ENCODE results near the gene DOK6.

Gene DOK6

DNA sequence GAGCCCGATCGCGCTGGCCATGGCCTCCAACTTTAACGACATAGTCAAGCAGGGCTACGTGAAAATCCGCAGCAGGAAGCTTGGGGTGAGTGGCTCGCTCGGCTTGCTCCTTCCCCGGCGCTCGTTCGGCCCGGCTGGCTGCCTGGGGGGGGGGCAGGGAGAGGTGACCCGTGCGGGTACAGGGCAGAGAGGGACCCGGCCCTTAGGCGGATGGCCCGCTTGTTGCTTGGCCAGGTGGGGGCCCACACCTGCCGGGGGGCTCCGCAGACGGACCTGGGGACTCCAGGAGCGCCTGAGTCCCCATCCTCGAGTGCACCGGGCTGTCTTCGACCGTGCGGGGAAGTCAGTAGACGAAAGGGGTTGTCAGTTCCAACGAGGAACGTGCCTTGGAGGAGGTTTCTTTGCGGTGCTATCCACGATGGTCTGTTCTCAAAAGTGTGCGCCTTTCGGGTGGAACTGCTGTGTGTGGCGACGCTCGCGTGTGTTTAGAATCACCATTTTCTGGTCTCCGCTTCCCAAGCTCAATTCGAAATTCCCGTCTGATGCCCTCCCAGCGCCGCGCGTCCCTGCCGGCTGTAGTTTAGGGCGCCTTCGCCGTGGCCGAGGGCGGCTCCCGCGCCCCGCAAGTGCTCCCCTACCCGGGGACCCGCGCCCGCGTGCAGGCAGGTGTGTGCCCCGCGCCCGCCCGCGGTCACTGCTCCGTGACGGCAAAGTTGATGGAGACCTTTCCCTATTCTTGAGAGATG is 711 bp downstream of the DOK6 start:
- Mint-ChIP-seq H3K4me1 (no peaks in the 10 kb centered on the region), H3K27ac (no peak overlapping the region), H3K9me3 (peaks cover 3% of the 10 kb centered on the region), H3K27me3 (peaks cover 46% of the 10 kb centered on the region), H3K4me3 (no peak overlapping the region), H3K36me3 (no peaks in the 10 kb centered on the region)
- ATAC-seq, result no peak

- H3K4me3 Mint-ChIP-seq, result no peak overlapping the region
- ATAC-seq, result no peak
- peaks cover 46% of the 10 kb centered on the region for H3K27me3 Mint-ChIP-seq
- no peak overlapping the region for H3K27ac Mint-ChIP-seq
- H3K36me3 Mint-ChIP-seq, result no peaks in the 10 kb centered on the region
- H3K9me3 Mint-ChIP-seq, result peaks cover 3% of the 10 kb centered on the region
- no peaks in the 10 kb centered on the region for H3K4me1 Mint-ChIP-seq
Observed at GRCh38 chr18:69401972-69402532, 1.4 kb downstream of the DOK6 start.

DNA sequence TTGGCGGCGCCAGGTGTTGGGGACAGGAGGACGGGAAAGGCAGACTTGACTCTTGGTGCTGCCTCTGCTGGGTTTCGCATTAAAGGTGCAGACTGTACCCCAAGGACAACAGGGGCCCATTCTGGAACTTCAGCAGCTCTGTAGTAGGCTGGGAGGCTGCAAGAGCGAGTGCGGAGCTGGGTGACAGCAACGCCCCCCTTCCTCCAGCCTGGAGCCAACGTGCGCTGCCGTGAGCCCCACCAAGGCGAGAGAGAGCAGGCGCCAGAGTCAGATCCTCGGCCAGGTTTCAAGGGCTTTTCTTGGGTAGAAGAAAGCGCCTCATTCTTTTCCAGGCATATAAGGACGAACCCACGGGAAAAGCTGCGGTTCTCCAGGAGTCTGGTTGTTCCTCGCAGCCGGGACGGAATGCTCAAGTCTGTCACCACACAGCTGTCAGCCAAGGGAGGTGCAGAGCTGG is 1.9 kb downstream of the DOK6 start:
- H3K9me3 Mint-ChIP-seq, result peaks cover 3% of the 10 kb centered on the region
- no peaks in the 10 kb centered on the region for H3K4me1 Mint-ChIP-seq
- H3K36me3 Mint-ChIP-seq, result no peaks in the 10 kb centered on the region
- H3K4me3 Mint-ChIP-seq, result no peak overlapping the region
- ATAC-seq, result no peak
- no peak overlapping the region for H3K27ac Mint-ChIP-seq
- H3K27me3 Mint-ChIP-seq, result peaks cover 46% of the 10 kb centered on the region

DNA sequence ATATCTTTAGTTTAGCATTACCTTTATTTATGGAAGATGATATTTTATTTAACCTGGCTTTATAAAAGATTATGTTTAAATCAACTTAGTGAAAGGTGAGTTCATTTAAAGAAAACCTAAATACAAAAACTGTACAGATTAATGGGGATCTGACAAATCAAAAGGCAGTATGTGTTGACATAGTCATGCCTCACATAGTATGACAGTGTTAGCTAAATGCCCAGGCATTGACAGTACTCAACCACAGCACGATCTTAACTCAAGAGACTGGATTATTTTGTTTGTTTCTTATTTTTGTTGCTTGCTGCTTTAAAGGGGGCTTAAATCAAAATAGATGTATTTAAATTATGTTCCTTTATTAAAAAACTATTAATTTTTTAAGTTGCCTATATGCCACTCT is 7.8 kb downstream of the DOK6 start:
- no peaks in the 10 kb centered on the region for H3K4me1 Mint-ChIP-seq
- H3K9me3 Mint-ChIP-seq, result no peaks in the 10 kb centered on the region
- H3K27me3 Mint-ChIP-seq, result no peaks in the 10 kb centered on the region
- no peak overlapping the region for H3K27ac Mint-ChIP-seq
- no peak for ATAC-seq
- H3K4me3 Mint-ChIP-seq, result no peak overlapping the region
- no peaks in the 10 kb centered on the region for H3K36me3 Mint-ChIP-seq

DNA sequence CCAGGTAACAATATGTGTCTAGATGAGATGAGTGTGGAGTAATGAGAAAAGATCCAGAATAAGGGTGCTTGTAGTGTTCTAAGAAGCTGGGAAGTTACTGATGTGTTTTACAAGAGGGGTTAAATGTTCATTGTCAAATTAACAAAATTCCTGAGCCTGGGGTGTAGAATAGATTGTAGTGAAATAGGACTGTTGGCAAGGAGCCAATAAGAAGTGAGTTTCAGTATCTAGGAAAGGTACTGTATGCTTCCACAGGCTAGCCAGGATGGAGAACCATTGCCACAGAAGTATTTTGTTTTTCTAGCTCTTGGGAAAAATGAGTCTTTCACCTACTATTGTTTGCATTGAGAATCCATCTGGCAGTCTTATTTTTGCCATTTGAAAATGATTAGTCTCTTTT is 10.5 kb downstream of the DOK6 start:
- Mint-ChIP-seq H3K4me1 (no peaks in the 10 kb centered on the region), H3K27me3 (no peaks in the 10 kb centered on the region), H3K27ac (no peak overlapping the region), H3K9me3 (no peaks in the 10 kb centered on the region), H3K36me3 (no peaks in the 10 kb centered on the region), H3K4me3 (no peak overlapping the region)
- no peak for ATAC-seq

- H3K4me1 Mint-ChIP-seq, result no peaks in the 10 kb centered on the region
- H3K4me3 Mint-ChIP-seq, result no peak overlapping the region
- ATAC-seq, result no peak
- H3K27ac Mint-ChIP-seq, result no peak overlapping the region
- no peaks in the 10 kb centered on the region for H3K27me3 Mint-ChIP-seq
- no peaks in the 10 kb centered on the region for H3K9me3 Mint-ChIP-seq
- H3K36me3 Mint-ChIP-seq, result no peaks in the 10 kb centered on the region
Observed at GRCh38 chr18:69414184-69414583, 13.5 kb downstream of the DOK6 start.

DNA sequence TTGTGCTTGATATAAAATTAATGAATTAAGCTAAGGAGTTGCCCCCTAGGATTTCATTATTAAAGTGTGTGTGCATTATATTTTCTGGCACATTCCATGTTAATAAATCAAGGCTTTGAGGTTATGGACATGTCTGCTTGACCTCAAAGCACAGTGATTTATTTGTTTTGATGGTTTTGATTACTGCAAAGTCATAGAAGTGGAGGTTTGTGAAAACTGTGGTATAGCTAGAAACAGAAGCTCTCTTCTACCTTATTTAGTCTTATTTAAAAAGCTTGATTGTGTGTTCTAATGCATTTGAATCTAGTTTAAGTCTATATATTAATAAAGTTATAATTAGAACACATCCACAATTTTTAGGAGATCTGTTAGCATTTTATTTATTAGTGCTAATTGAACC is 32.2 kb downstream of the DOK6 start:
- Mint-ChIP-seq H3K27me3 (no peaks in the 10 kb centered on the region), H3K9me3 (no peaks in the 10 kb centered on the region)
- no peak for ATAC-seq

DNA sequence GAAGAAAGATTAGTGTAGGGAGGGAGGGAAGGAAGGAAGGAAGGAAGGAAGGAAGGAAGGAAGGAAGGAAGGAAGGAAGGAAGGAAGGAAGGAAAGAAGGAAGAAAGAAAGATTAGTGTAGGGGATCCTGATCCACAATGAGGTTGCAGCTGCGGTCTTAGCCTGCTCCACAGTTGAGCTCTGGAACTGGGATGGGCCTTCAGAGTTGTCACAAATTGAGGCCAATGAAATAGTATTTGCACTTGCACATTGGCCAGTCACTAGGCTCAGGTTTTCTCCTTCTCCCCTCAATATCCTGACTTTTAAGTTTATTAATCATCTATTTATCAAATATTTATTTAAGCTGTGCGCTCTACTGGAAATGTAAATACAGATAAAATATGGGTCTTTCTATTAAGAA is 34.3 kb downstream of the DOK6 start:
- Mint-ChIP-seq H3K27me3 (no peaks in the 10 kb centered on the region), H3K4me3 (no peak overlapping the region), H3K36me3 (no peaks in the 10 kb centered on the region), H3K4me1 (no peaks in the 10 kb centered on the region), H3K9me3 (peaks cover 3% of the 10 kb centered on the region), H3K27ac (no peak overlapping the region)
- ATAC-seq, result no peak

More for the DNA sequence above, 32.2 kb downstream of the DOK6 start:
- Mint-ChIP-seq H3K27ac (no peak overlapping the region), H3K4me1 (no peaks in the 10 kb centered on the region), H3K36me3 (no peaks in the 10 kb centered on the region), H3K4me3 (no peak overlapping the region)

DNA sequence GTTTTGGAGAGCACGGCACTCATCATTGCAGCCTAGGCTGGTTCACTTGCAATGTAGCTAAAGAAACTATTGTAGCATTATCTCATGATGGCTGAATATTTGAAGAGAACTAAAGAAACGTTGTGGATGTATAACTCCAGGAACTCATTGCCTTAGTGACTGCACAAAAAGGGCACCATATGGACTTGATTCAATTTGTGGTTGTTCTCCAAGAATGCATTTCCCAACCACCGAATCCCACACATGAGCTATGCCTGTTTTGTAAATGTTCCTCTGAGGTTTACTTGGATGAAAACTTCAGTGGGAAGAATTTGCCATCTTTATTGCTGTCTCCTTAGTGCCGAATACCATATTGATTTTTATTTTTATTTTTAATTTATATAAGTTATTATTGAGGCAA is 43.5 kb downstream of the DOK6 start:
- Mint-ChIP-seq H3K4me3 (no peak overlapping the region), H3K4me1 (no peaks in the 10 kb centered on the region), H3K36me3 (no peaks in the 10 kb centered on the region), H3K27ac (no peak overlapping the region), H3K27me3 (no peaks in the 10 kb centered on the region), H3K9me3 (peaks cover 5% of the 10 kb centered on the region)
- ATAC-seq, result no peak

DNA sequence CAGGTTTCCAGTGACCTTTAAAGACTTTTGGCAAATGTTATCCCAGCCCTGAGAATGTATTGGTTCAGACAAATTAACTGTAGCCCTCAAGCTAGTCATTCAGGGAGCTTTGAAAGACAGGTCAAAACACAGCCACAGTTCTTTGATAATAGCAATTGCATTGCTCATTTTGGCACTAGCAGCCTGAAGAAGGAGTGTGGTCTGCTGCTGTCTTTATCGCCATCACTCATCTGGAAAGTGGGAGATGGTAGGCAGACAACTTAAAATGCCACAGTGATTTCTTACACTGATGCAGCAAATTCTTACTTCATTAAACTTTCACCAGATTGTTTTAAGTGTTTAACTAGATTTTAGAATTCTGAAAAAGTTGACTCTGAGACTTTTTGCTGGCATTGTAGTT is 47.2 kb downstream of the DOK6 start:
- Mint-ChIP-seq H3K9me3 (peaks cover 2% of the 10 kb centered on the region), H3K27ac (no peak overlapping the region), H3K36me3 (no peaks in the 10 kb centered on the region), H3K4me1 (no peaks in the 10 kb centered on the region), H3K27me3 (no peaks in the 10 kb centered on the region), H3K4me3 (no peak overlapping the region)
- ATAC-seq, result no peak

- no peak for ATAC-seq
- H3K27me3 Mint-ChIP-seq, result no peaks in the 10 kb centered on the region
- H3K4me3 Mint-ChIP-seq, result no peak overlapping the region
- no peaks in the 10 kb centered on the region for H3K9me3 Mint-ChIP-seq
- H3K27ac Mint-ChIP-seq, result no peak overlapping the region
- H3K36me3 Mint-ChIP-seq, result no peaks in the 10 kb centered on the region
- H3K4me1 Mint-ChIP-seq, result no peaks in the 10 kb centered on the region
Observed at GRCh38 chr18:69455125-69455524, 54.4 kb downstream of the DOK6 start.

GRCh38 chr18:69469444-69469919 is 68.8 kb downstream of the DOK6 start:
- no peaks in the 10 kb centered on the region for H3K27me3 Mint-ChIP-seq
- peak overlapping the region; percentile 29 for H3K4me3 Mint-ChIP-seq
- peaks cover 2% of the 10 kb centered on the region for H3K9me3 Mint-ChIP-seq
- H3K27ac Mint-ChIP-seq, result no peak overlapping the region
- peak; percentile 43 for ATAC-seq
- H3K4me1 Mint-ChIP-seq, result no peaks in the 10 kb centered on the region
- no peaks in the 10 kb centered on the region for H3K36me3 Mint-ChIP-seq

- Mint-ChIP-seq H3K27ac (no peak overlapping the region), H3K36me3 (no peaks in the 10 kb centered on the region), H3K27me3 (no peaks in the 10 kb centered on the region), H3K4me3 (no peak overlapping the region), H3K4me1 (no peaks in the 10 kb centered on the region), H3K9me3 (no peaks in the 10 kb centered on the region)
- no peak for ATAC-seq
Observed at GRCh38 chr18:69480460-69480859, 79.8 kb downstream of the DOK6 start.

GRCh38 chr18:69483574-69483973 is 82.9 kb downstream of the DOK6 start:
- Mint-ChIP-seq H3K9me3 (peaks cover 6% of the 10 kb centered on the region), H3K27me3 (no peaks in the 10 kb centered on the region), H3K36me3 (no peaks in the 10 kb centered on the region), H3K4me1 (no peaks in the 10 kb centered on the region), H3K4me3 (no peak overlapping the region), H3K27ac (no peak overlapping the region)
- no peak for ATAC-seq

DNA sequence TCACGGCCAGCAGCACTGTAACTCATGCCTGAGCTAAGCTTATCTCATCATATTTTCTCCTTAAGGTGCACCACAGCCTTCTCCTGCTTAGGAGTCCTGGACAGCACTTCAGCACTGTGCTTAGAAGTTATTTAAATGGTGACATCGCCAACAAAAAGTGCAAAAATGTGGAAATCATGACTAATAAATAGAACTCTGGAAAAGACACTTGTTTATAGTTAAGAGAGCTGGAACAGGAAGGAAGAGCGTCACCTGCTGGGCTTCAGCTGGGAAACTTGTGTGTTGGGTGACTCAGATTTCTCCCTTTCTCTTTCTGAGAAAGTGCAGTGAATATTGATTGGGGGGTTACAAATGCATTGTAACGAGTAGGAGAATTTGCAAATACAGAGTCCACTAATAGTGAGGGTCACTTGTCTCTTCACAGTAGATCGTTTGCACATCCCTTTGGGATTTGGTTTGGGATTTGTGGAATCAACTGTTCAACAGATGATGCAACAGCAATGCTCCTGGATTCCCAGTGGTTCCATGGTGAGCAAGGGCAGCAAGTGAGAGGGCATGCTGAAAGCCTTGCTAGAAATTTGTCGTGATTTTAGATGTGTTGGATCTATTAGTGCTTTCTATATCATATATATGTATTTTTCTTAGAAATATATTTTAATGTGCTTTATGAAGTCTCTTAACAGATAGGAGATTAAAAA is 84.2 kb downstream of the DOK6 start:
- H3K9me3 Mint-ChIP-seq, result peaks cover 8% of the 10 kb centered on the region
- H3K27me3 Mint-ChIP-seq, result no peaks in the 10 kb centered on the region
- H3K4me1 Mint-ChIP-seq, result no peaks in the 10 kb centered on the region
- no peak for ATAC-seq
- H3K27ac Mint-ChIP-seq, result no peak overlapping the region
- no peak overlapping the region for H3K4me3 Mint-ChIP-seq
- H3K36me3 Mint-ChIP-seq, result no peaks in the 10 kb centered on the region
